Activated CD4-positive, alpha-beta T cell treated with anti-CD3 and anti-CD28 coated beads for 36 hours (primary cell): Measurements from ENCODE around the gene RASIP1. TPM values are rescaled to one million over a fixed set of nuclear protein-coding genes. Genes with fewer than 3 reads are reported as not detected.
A peak's percentile ranks its signal among the peaks of the same experiment; 100 is the strongest.

Source experiments
- ATAC-seq: fragments of 200-7000 bp; cut with Tn5 transposase; one replicate; pipeline ENCODE4 v1.10.0; 2021; ENCODE audit warnings: mild to moderate bottlenecking, moderate library complexity
- CTCF ChIA-PET: fragments of 350-600 bp; sonication (Branson Sonifier 250); formaldehyde crosslinking; loops from one replicate; lab custom pipeline; 2021; ENCODE audit warnings: antibody characterized with exemption; lab: Charles Lee
- POLR2A ChIA-PET: fragments of 350-600 bp; sonication (Branson Sonifier 250); formaldehyde crosslinking; loops from one replicate; lab custom pipeline; 2021; ENCODE audit warnings: antibody characterized with exemption, inconsistent platforms; lab: Charles Lee
- DNase-seq: peaks from one replicate; pipeline ENCODE4 v3.0.0-alpha.2; 2020
- H3K27ac Mint-ChIP-seq: one replicate; pipeline ENCODE4 v1.8.0; 2021; ENCODE audit warnings: mixed read lengths
- H3K27me3 Mint-ChIP-seq: one replicate; pipeline ENCODE4 v1.8.0; 2021; ENCODE audit warnings: mixed read lengths
- H3K36me3 Mint-ChIP-seq: one replicate; pipeline ENCODE4 v1.8.0; 2021; ENCODE audit warnings: low read depth, mixed read lengths
- H3K4me1 Mint-ChIP-seq: one replicate; pipeline ENCODE4 v1.8.0; 2021; ENCODE audit warnings: mixed read lengths
- H3K4me3 Mint-ChIP-seq: one replicate; pipeline ENCODE4 v1.8.0; 2021; ENCODE audit warnings: mild to moderate bottlenecking, moderate library complexity, mixed read lengths
- H3K9me3 Mint-ChIP-seq: one replicate; pipeline ENCODE4 v1.8.0; 2021; ENCODE audit warnings: low read depth, mixed read lengths
- intact Hi-C, 2 experiments: fragments of 100-400 bp; cut with DNase I in 1 of 2; cut with micrococcal nuclease in 1 of 2; formaldehyde crosslinking; loops; one replicate each; pipeline versions ENCODE4 v1.14.2 to v1.15.1; 2022 to 2024; cut with DNase I, micrococcal nuclease
- total RNA-seq, 2 experiments: library from RNA; stranded (reverse); gene quantifications; one replicate each; pipeline ENCODE4 v1.2.3, GENCODE V29; 2021

The RASIP1 gene
- total RNA-seq, 2 experiments from 2014 or later = 0.67 to 0.73 TPM

DNA sequence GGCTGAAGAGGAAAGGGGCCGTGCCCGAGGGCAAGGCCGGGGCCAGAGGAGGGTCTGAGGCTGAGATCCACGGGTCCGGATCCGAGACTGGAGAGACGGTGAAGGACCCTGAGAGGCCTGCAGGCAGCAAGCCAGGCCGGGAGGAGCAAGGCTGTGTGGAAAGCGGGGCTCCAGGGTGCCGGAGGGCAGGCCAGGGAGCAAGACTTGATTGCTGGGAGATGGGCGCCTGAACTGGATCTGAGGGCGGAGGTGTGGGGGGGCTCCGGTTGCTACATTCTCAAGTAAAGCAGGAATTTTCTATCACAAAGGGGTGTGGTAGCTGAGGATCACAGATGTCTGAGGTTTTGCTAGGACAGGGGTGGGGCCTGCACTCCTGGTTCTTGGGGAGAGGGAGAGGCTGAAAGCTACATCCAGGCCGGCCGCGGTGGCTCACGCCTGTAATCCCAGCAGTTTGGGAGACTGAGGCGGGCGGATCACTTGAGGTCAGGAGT lies 24.7 kb downstream of the RASIP1 start:
- no peak for DNase-seq
- CTCF ChIA-PET = interaction anchor here (0.8 to 1.2 kb wide), 2 partner anchors 9 to 23 kb away, joined by 4 read pairs; no protein-coding TSS in a partner anchor

DNA sequence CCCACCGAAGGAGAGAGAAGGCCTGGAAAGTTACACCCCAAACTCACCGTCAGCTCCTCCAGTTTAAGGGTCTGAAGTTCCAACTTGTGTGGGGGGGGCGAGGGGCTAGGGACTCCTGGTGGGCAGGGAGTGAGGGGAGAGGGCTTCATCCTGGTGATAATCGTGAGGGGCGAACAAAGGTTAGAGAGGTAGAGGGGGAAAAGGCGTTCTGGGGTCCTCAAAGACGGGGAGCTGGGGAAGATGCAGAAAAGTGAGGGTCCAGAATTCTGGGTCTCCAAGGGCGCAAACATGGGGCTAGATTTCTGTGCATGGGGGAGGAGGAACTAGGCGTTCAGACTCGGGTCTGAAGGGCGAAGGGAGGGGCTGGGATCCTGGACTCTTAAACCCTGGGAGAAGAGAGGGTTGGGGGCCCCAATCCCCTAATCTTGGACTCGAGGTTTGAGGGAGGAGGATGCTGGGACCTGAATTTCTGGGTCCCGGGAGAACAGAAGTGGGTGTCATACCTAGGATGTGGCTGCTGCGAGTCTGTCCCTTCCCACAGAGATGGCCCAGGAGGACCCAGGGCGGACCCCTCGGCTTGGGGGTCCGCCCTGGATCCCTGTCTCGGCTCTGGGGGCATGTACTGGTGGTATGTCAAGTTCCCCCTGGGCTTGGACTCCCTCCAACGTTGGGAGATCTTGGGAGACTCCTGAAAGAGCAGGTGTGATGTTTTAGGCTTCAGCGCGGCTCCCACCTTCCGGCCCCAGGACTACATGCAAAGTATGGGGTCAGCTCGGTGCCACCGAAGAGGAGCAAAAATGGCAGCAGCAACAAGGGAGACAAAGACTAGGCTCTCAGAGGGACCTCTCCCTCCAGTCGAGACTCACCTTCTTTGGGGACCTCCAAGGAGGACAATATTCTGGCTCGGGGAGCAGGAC lies 25.4 kb downstream of the RASIP1 start:
- no peak for DNase-seq
- H3K9me3 Mint-ChIP-seq = no peaks in the 10 kb centered on the region
- H3K36me3 Mint-ChIP-seq = peaks cover 9% of the 10 kb centered on the region
- peaks cover 15% of the 10 kb centered on the region for H3K4me1 Mint-ChIP-seq
- intact Hi-C loops = loop anchor here (1.0 to 5.0 kb wide), 14 partner anchors 10 to 617 kb away; partner anchors contain the start of genes CA11 (in 2 of the 2), C19orf73 (in 1 of the 2), DBP (in 1 of the 2) and GYS1 (in 1 of the 2)
- H3K27me3 Mint-ChIP-seq = no peaks in the 10 kb centered on the region
- peak overlapping the region; percentile 83 for H3K4me3 Mint-ChIP-seq
- POLR2A ChIA-PET = no interaction called here
- no peak for ATAC-seq
- CTCF ChIA-PET = interaction anchor here (1.2 to 3.0 kb wide), 3 partner anchors 10 to 83 kb away, joined by 4 to 12 read pairs (median 5); no protein-coding TSS in a partner anchor
- peak overlapping the region; percentile 84 for H3K27ac Mint-ChIP-seq

More for the DNA sequence above, 24.7 kb downstream of the RASIP1 start:
- Mint-ChIP-seq H3K4me3 (peak overlapping the region; percentile 83), H3K27me3 (no peaks in the 10 kb centered on the region), H3K4me1 (peaks cover 18% of the 10 kb centered on the region), H3K36me3 (peaks cover 8% of the 10 kb centered on the region), H3K9me3 (no peaks in the 10 kb centered on the region), H3K27ac (no peak overlapping the region)
- intact Hi-C loops = loop anchor here (2.0 kb wide), 2 partner anchors 69 to 205 kb away; partner anchors contain the start of genes CA11 (in 1 of the 2) and LMTK3 (in 1 of the 2)
- ATAC-seq = no peak
- POLR2A ChIA-PET = no interaction called here

- H3K36me3 Mint-ChIP-seq = peaks cover 9% of the 10 kb centered on the region
- H3K27ac Mint-ChIP-seq = peak overlapping the region; percentile 84
- H3K27me3 Mint-ChIP-seq = no peaks in the 10 kb centered on the region
- no peaks in the 10 kb centered on the region for H3K9me3 Mint-ChIP-seq
- peaks cover 14% of the 10 kb centered on the region for H3K4me1 Mint-ChIP-seq
- DNase-seq (peak; percentile 99), ATAC-seq (peak; percentile 93)
- POLR2A ChIA-PET = interaction anchor here (0.7 to 0.9 kb wide), 2 partner anchors 17 to 128 kb away, joined by 3 to 4 read pairs; no protein-coding TSS in a partner anchor
- intact Hi-C loops = loop anchor here (1.0 to 5.0 kb wide), 14 partner anchors 11 to 618 kb away; partner anchors contain the start of genes CA11 (in 2 of the 2), C19orf73 (in 1 of the 2), DBP (in 1 of the 2) and GYS1 (in 1 of the 2)
- CTCF ChIA-PET = interaction anchor here (1.4 to 3.0 kb wide), 3 partner anchors 11 to 82 kb away, joined by 5 to 14 read pairs (median 12); no protein-coding TSS in a partner anchor
- H3K4me3 Mint-ChIP-seq = peak overlapping the region; percentile 83
These were observed 26.3 kb downstream of the RASIP1 start for GRCh38 chr19:48713864-48714755.

DNA sequence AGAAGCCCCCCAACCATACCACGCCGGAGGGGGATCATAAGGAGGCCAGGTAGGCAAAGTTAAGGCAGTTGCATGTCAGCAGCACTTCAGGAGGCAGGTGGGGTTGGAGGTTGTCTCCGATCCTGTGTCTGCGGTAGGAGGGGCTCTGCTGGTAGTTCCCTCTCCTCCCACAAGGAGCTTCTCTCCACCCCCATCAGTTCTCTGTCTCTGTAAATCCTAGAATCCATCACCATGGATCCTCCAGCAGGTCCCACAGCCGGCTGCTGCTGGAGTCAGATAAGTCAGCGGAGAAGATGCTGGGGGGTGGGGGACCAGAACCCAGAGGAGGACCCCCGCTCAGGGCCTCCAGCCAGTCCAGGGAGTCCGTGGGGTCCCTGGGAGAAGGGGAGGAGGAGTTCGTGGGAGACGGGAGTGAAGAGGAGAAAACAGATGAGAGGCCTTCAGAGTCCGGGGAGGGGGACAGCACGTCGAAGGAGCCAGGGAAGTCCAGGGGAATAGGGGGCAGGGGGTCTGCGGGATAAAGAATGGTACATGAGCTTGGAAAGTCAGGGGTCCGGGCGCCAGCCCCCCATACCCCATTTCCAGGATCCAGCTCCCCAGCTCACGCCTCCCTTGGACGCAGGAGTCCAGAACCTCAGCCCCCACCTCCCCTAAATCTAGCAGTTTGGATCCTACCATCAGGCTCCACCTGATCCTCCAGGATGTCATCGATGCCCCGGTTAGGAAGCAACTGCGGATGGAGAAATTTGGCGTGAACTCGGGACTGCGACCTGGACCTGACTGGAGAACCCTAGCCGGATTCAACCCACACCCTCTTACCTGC lies 27.2 kb downstream of the RASIP1 start:
- Mint-ChIP-seq H3K4me3 (peak overlapping the region; percentile 83), H3K27me3 (no peaks in the 10 kb centered on the region), H3K4me1 (peaks cover 14% of the 10 kb centered on the region), H3K27ac (peak overlapping the region; percentile 63), H3K36me3 (peaks cover 9% of the 10 kb centered on the region), H3K9me3 (no peaks in the 10 kb centered on the region)
- CTCF ChIA-PET = interaction anchor here (0.5 to 3.0 kb wide), 9 partner anchors 12 to 923 kb away, joined by 3 to 14 read pairs (median 4); partner anchors contain the start of gene ALDH16A1
- ATAC-seq = no peak
- peak; percentile 34 for DNase-seq
- POLR2A ChIA-PET = interaction anchor here (0.7 to 0.9 kb wide), 2 partner anchors 17 to 127 kb away, joined by 3 to 4 read pairs; no protein-coding TSS in a partner anchor
- intact Hi-C loops = loop anchor here in 1 of 2 experiments (5.0 kb wide), 1 partner anchor 619 kb away; no protein-coding TSS in a partner anchor

GRCh38 chr19:48711106-48711662 lies 29.2 kb downstream of the RASIP1 start:
- peaks cover 9% of the 10 kb centered on the region for H3K36me3 Mint-ChIP-seq
- H3K4me1 Mint-ChIP-seq = peaks cover 14% of the 10 kb centered on the region
- no peak overlapping the region for H3K4me3 Mint-ChIP-seq
- H3K27me3 Mint-ChIP-seq = no peaks in the 10 kb centered on the region
- ChIA-PET CTCF (interaction anchor here (0.6 to 0.7 kb wide), 2 partner anchors 15 to 545 kb away, joined by 3 to 4 read pairs; partner anchors contain the start of gene FUT2), POLR2A (no interaction called here)
- H3K27ac Mint-ChIP-seq = no peak overlapping the region
- intact Hi-C loops = loop anchor here in 1 of 2 experiments (5.0 kb wide), 1 partner anchor 621 kb away; no protein-coding TSS in a partner anchor
- DNase-seq (no peak), ATAC-seq (no peak)
- H3K9me3 Mint-ChIP-seq = no peaks in the 10 kb centered on the region

- ChIA-PET POLR2A (no interaction called here), CTCF (no interaction called here)
- no peak overlapping the region for H3K27ac Mint-ChIP-seq
- ATAC-seq = no peak
- no peak for DNase-seq
- peaks cover 7% of the 10 kb centered on the region for H3K4me1 Mint-ChIP-seq
- intact Hi-C loops = no loop called here
- no peaks in the 10 kb centered on the region for H3K9me3 Mint-ChIP-seq
- H3K27me3 Mint-ChIP-seq = no peaks in the 10 kb centered on the region
- H3K36me3 Mint-ChIP-seq = peaks cover 13% of the 10 kb centered on the region
- H3K4me3 Mint-ChIP-seq = no peak overlapping the region
These were observed 31.9 kb downstream of the RASIP1 start for GRCh38 chr19:48708471-48708870.

GRCh38 chr19:48705431-48705830 lies 35.0 kb downstream of the RASIP1 start:
- CTCF ChIA-PET = interaction anchor here (0.6 kb wide), 1 partner anchor 12 kb away, joined by 3 read pairs; no protein-coding TSS in a partner anchor

GRCh38 chr19:48703316-48703715 lies 37.1 kb downstream of the RASIP1 start:
- CTCF ChIA-PET = no interaction called here
- ATAC-seq (no peak), DNase-seq (no peak)
- peaks cover 3% of the 10 kb centered on the region for H3K27me3 Mint-ChIP-seq
- H3K4me1 Mint-ChIP-seq = no peaks in the 10 kb centered on the region
- H3K36me3 Mint-ChIP-seq = peaks cover 11% of the 10 kb centered on the region
- no peak overlapping the region for H3K4me3 Mint-ChIP-seq
- intact Hi-C loops = no loop called here
- POLR2A ChIA-PET = no interaction called here
- H3K9me3 Mint-ChIP-seq = no peaks in the 10 kb centered on the region
- H3K27ac Mint-ChIP-seq = no peak overlapping the region

More at GRCh38 chr19:48705431-48705830, 35.0 kb downstream of the RASIP1 start:
- DNase-seq = no peak
- Mint-ChIP-seq H3K9me3 (no peaks in the 10 kb centered on the region), H3K4me3 (no peak overlapping the region), H3K36me3 (peaks cover 9% of the 10 kb centered on the region), H3K27me3 (no peaks in the 10 kb centered on the region), H3K27ac (no peak overlapping the region), H3K4me1 (no peaks in the 10 kb centered on the region)
- intact Hi-C loops = no loop called here
- ATAC-seq = no peak
- POLR2A ChIA-PET = no interaction called here

DNA sequence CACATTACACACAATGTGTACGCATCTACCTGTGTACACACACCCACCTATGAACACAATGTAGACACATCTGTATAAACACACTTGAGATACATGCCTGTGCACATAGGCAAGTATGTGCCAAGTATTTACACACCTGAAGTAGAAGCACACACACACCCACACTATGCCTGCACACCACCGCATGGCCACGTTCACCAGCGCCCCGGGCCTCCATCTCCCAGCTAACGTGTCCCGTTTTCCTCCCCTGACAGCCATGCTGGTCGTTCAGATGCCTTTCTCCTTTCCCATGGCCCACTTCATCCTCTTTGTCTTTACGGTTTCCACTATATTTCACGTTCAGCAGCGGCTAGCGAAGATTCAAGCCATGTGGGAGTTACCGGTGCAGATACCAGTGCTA lies 37.7 kb downstream of the RASIP1 start:
- DNase-seq (no peak), ATAC-seq (no peak)

More for the DNA sequence above, 37.7 kb downstream of the RASIP1 start:
- POLR2A ChIA-PET = no interaction called here
- CTCF ChIA-PET = no interaction called here
- Mint-ChIP-seq H3K36me3 (peaks cover 11% of the 10 kb centered on the region), H3K27me3 (peaks cover 6% of the 10 kb centered on the region), H3K27ac (no peak overlapping the region), H3K4me1 (no peaks in the 10 kb centered on the region), H3K4me3 (no peak overlapping the region), H3K9me3 (no peaks in the 10 kb centered on the region)
- intact Hi-C loops = no loop called here
